OCI-M1 (cell line): Measurements from ENCODE around the gene TXNRD2.

Source experiments
- DNase-seq: peaks from one replicate; lab custom pipeline; 2025; lab: John Stamatoyannopoulos, UW

Gene TXNRD2

DNA sequence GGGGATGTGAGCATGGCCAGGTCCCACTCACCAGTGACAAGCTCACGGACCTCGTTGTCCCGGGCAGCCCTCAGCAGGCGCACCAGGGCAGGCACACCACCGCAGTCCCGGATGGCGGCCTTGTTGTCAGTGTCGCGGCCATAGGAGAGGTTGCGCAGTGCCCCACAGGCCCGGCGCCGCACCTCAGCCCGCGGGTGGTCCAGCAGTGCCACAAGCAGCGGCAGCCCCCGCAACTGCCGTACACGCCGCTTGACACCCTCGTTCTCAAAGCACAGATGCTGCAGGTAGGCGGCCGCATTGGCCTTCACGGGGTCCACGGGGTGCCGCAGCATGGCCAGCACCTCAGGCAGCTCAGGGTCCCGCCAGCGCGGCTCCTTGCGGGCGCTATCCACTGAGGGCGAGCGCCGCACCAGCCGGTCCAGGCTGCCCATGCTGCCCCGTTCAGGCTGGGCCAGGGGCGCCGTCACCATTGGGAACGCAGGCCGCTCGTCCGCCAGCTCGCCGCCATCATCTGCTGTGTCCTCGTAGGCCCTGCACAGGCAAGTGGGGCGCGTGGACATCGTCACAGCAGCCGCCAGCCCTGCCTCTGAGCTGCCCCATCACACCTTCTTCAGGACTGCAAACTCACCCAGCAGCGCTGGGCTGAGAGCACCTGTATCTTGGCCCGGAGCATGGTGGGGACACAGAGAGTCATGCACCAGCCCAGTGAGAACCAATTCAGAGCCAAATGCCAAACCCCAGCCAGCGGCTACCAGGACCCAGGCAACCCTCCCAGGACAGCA, 38.3 kb upstream of the TXNRD2 start:
- no peak for DNase-seq

DNA sequence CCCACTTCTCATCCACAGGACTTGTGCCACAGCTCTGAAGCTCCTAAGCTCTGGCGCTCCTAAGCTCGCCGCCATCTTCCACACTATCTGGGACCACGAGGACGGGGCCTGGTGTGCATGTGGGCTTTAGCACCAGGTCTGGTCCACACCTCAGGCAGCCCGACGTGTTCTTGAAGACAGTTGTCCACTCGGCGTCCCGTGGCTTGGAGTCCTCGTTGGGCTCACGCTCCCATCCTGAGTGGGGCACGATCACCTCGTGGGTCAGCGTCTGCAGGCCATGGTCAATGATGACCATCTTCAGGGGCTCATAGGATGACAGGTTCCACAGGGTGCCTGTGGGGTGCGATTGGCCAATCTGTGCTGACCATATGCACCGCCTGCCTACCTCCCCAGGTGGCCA, 37.1 kb upstream of the TXNRD2 start:
- no peak for DNase-seq

DNA sequence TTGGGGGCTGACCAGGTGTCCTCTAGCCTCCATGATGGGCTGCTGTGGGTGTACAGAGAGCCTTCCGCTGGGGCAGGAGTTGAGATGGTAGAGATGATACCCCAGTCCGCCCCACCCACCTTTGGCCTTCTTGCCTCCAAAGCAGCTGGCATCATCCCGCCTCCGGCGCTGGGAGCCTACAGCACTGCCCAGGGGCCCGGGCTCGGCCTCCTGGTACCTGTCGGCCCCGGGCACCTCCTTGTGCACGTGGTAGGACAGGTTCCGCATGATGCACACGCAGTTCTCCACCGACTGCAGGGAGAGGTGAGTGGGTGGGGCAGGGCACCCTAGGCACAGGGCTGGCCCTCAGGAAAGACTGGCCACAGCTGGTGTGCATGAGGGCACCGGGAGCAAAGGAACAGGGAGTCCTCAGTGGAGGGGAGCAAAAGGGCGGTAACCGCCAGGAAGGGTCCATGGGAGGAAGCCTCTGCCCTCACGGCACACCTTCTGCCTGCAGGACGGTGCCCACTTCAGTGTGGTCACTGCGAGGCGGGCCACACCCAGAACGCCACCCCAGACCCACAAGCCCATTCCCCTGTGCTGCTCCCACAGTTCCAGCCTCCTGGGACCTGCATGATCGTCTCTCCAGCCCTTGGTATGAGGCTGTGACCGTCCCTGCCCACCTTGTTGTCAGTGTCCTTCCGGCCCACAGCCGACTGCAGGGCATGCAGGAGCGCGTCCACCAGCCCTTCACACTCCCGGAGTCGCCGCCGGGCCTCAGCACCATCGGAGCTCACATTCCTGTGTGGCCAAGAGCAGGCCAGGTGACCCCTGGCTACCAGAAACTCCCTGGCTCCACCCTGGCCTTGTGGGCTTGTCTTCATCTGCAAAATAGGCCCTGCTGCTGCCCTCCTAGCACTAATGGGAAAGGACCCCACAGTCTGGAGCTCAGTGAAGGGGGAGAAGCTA, 36.0 kb upstream of the TXNRD2 start:
- no peak for DNase-seq

DNA sequence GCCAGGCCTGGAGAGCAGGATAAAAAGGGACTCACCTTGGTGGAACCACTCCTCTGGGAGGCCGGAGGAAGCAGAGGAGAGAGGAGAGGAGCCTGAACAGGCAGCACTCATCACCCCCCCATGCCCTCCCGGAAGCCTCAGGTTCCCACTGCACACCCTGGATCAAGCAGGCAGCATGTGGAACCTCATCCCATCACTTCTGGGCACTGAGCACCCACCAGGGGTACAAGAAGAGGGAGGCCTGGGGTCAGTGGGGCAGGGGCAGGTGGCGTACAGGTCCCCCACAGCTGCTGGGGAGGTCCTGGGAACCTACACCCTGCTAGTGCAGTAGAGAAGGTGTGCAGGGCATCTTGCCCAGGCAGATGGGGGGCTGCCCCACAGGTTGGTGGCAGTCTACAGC, 35.1 kb upstream of the TXNRD2 start:
- no peak for DNase-seq

GRCh38 chr22:19975707-19976035, 34.1 kb upstream of the TXNRD2 start:
- DNase-seq: no peak

DNA sequence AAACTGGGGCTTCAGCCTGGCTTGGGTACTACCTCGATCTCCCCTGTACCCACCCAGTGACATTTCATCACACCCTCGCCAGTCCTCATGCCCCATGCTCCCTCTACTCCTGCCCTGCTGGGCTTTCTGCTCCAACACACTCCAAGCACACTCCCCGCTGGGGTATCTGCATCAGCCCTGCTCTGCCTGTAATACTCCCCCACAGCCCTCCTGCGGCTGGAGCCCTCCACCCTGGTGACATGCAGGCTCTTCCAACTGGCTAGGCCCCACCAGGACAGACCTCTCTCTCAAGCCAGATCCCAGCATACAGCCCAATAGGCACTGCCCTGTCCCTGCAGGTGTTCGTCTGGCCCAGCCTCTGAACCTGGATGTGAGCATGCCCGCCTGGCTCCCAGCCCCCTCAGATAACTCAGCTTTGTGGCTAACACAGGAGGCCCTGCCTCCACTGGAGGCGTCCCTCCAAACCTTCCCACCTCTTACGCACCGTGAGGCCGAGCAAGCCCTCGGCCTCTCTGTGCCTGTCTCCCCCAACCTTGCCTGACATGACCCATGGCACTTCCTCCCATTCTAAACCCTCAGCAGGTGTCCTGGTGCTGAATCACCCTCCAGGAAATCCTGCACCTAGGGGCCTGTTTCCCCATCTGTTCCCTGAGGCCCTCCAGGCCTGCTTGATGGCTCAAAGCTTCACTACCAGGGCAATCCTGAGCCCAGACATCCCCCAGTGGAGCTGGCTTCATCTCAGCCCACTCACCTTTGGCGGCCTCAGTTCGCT, 33.5 kb upstream of the TXNRD2 start:
- DNase-seq: peak; percentile 68

DNA sequence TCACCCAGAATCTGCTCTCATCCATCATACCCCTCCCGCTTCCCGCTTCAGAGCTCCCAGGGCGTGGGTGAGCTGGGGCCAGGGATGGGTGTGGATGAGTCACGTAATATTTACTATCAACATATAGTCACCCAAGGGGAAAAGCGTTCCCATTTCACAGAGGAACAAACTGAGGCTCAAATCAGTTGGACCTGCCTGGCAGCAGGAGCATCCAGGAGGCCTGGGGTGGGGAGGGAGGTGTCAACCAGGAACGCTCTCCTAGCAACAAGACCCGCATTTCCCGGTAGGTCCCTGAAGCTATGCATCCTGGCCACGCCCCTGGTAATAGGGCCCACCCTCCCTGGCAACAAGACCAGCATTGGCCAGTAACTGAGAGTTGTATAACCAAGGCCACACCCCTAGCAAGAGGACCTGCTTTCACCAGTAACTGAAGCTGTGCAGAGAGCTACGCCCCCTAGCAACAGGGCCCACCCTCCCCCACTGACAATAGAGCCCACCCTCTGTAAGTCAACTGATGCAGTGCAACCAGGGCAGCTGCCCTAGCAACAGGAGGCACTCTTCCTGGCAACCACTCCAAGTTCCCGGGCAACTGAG, 32.7 kb upstream of the TXNRD2 start:
- DNase-seq: peak; percentile 62

- DNase-seq: no peak
Observed at GRCh38 chr22:19973551-19974267, 32.1 kb upstream of the TXNRD2 start.

GRCh38 chr22:19972652-19973550, 31.3 kb upstream of the TXNRD2 start:
- DNase-seq: no peak

DNA sequence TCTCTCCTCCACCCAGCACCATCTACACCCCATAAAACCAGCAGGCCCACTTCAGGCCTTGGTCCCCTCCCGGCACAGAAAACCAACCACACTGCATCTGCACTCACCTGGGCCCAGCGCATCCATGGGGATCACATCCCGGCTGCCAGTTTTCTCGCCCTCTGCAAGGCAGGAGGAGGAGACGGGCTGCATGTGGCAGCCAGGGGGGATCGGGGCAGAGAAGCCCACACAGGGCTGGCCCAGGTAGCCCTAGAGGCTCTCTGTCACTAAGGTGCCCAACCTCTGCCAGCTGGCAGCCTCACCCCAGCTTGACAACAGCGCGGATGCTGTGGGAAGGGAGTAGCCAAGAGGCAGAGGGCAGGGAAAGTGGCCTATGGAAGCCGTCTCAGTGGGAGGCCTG, 30.6 kb upstream of the TXNRD2 start:
- no peak for DNase-seq

DNA sequence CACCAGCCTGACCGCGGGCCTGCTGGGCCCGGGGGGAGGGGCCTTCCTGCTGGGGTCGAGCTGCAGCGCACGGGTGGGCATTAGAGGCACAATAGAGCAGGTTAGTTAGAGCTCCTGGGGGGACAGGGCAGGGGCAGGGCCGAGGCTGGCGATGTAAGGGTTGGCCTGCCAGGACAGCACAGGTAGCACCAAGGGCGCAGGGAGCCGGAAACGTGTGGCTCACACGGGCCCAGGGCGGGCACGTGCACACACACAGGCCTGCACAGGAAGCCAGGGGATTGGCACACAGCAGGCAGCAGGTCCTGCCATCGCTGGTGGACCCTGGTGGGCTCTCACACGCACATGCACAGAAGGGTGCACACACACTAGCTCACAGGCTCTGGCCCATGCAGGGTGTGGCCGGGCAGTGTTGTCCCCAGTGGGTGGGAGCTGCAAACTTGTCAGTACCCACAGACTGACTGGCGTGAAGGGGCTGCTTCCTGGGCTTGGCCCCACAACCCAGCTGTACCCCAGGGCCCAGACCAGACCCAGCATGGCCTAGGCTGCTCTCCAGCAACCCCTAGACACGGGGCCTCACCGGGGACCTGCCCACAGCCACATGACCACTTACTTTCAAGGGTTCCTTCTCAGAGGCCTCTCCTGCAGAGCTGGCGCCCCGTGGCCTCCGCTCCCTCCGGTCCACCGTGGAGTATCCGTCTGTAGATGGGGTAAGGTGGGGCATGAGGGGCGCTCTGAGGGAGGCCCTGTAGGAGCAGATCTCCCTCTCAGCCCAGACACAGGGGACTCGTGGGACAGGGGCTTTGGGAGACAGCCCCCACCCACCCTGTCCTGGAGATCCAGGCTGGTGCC, 29.9 kb upstream of the TXNRD2 start:
- DNase-seq: no peak

DNA sequence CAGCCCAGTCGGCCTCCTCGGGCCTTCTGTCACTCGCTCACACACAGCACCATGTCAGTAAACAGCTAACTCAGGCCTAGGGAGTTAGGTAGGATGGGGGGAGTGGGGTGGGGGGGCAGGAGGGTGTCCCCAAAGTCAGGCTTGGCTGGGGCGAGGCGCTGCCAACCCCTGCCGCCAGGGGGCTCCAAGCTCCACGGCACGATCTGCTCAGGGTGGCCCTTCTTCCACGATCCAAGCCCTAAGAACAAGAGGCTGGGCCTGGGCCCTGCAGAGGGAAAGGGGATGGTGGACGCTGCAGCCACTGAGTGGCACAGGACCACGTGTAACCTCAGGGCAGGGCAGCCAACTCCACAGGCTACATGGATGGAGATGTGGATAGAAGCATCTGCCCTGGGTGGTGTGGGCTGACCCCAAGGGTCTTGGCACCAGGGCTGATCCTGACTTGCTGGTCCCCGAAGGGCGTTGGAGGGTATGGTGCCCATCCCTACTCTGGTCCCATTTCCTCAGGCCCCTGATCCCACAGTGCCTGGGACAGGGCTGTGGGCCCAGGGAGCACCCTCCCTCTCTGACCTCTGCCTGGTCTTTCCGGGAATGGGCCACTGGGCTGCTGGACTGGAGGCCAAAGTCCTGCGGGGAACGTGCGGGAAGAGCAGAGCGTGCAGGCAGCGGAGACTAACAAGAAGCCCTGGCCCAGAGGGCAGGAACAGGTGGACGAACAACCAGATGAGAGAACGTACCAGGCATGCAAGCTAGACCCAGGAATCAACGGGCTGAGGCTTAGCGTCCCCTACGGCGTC, 29.1 kb upstream of the TXNRD2 start:
- DNase-seq: peak; percentile 89

GRCh38 chr22:19970031-19970478, 28.4 kb upstream of the TXNRD2 start:
- no peak for DNase-seq

DNA sequence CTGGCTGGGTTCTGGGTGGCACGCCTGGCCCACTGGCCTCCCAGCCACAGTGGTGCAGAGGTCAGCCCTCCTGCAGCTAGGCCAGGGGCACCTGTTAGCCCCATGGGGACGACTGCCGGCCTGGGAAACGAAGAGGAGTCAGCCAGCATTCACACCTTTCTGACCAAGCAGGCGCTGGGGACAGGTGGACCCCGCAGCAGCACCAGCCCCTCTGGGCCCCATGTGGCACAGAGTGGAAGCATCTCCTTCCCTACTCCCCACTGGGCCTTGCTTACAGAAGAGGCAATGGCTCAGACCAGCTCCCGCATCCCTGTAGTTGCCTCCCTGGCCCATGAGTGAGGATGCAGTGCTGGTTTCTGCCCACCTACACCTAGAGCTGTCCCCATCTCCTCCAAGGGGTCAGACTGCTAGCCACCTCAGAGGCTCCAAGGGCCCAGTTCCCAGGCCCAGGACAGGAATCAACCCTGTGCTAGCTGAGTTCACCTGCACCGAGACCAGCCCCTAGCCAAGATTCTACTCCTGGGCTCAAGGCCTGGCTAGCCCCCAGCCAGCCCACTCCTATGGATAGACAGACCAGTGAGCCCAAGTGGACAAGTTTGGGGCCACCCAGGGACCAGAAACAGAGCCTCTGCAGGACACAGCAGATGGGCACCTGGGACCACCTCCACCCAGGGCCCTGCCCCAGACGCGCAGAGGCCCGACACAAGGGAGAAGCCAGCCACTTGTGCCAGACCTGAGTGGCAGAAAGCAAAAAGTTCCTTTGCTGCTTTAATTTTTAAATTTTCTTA, 27.7 kb upstream of the TXNRD2 start:
- DNase-seq: no peak

DNA sequence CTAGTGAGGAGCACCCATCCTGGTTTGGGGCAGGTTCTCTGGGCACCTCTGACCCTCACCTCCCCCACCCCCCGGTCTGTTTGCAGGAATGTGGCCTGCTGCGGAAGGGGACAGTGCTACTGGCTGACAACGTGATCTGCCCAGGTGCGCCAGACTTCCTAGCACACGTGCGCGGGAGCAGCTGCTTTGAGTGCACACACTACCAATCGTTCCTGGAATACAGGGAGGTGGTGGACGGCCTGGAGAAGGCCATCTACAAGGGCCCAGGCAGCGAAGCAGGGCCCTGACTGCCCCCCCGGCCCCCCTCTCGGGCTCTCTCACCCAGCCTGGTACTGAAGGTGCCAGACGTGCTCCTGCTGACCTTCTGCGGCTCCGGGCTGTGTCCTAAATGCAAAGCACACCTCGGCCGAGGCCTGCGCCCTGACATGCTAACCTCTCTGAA, 26.9 kb upstream of the TXNRD2 start:
- no peak for DNase-seq

GRCh38 chr22:19967850-19968449, 26.3 kb upstream of the TXNRD2 start:
- DNase-seq: no peak
